Measurements from ENCODE around the gene SIM1. TPM values are rescaled to one million over a fixed set of nuclear protein-coding genes. Genes with fewer than 3 reads are reported as not detected.

SIM1 gene
- total and polyA plus RNA-seq, 12 donors: not detected

DNA sequence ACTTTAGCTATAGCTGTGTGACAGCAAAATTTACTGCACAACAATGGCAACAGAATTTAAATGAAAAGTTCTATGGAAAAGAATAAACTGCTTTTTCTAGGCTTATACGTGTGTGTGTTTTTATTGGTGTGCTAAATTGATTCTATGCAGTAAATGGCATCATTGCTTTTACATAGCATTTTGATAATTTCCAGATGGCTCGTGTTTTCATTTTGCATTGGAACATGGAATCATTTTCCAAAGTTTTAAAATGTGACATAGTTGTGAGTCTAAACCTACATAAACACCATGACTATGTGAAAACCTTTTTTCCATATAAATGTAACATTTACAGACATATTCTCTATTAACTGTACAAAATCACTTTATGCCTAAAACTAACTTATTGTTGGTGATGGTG, 127.8 kb downstream of the SIM1 start:
- Histone ChIP-seq H3K36me3 (no peaks in the 10 kb centered on the region), H3K9me3 (peaks cover 0 to 7% (median 0%) of the 10 kb centered on the region in 11 donors), H3K4me1 (no peaks in the 10 kb centered on the region), H3K4me3 (no peak overlapping the region), H3K27me3 (no peaks in the 10 kb centered on the region), H3K27ac (no peak overlapping the region)
- TF ChIP-seq, protein P1, sequence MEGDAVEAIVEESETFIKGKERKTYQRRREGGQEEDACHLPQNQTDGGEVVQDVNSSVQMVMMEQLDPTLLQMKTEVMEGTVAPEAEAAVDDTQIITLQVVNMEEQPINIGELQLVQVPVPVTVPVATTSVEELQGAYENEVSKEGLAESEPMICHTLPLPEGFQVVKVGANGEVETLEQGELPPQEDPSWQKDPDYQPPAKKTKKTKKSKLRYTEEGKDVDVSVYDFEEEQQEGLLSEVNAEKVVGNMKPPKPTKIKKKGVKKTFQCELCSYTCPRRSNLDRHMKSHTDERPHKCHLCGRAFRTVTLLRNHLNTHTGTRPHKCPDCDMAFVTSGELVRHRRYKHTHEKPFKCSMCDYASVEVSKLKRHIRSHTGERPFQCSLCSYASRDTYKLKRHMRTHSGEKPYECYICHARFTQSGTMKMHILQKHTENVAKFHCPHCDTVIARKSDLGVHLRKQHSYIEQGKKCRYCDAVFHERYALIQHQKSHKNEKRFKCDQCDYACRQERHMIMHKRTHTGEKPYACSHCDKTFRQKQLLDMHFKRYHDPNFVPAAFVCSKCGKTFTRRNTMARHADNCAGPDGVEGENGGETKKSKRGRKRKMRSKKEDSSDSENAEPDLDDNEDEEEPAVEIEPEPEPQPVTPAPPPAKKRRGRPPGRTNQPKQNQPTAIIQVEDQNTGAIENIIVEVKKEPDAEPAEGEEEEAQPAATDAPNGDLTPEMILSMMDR (IDR thresholded peaks at IDR 0.05): no peak
- ATAC-seq: no peak
- no peak for DNase-seq
- intact Hi-C loops (cut with DNase I): no loop called here
- WGBS, 2 donors: 68 to 86% methylated on average over 2 of the region's 2 CpGs

DNA sequence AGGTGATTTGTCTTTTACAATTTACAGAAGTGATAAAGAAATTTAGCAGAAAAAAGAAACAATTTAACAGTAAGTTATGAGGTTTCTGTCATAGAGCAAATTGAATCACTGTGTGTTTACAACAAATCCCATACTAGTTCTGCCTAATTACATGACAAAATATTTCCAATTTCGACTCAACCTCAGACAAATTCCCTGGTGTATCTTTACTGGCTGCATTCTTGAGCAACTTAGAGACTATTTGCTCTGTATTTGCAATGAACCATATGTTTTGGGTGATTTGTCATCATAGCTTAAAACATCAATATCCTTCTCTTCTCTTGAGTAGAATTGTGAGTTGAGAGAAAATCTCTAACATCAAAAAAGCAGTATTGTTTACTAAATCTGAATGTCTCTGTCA, 128.7 kb downstream of the SIM1 start:
- WGBS, 2 donors: 38 to 60% methylated on average over 1 of the region's 1 CpG
- H3K27me3 ChIP-seq: no peaks in the 10 kb centered on the region
- H3K4me1 ChIP-seq: no peaks in the 10 kb centered on the region
- no peak for ATAC-seq
- no peak overlapping the region for H3K4me3 ChIP-seq
- no peak for DNase-seq
- H3K9me3 ChIP-seq: peaks cover 0 to 8% (median 0%) of the 10 kb centered on the region in 11 donors
- H3K27ac ChIP-seq: no peak overlapping the region
- no peaks in the 10 kb centered on the region for H3K36me3 ChIP-seq
- TF ChIP-seq, protein P1 (IDR thresholded peaks at IDR 0.05): no peak
- intact Hi-C loops (cut with DNase I): no loop called here

Data from heart right ventricle (tissue), 16 donors.